ENCODE data around the gene NRXN3.

DNA sequence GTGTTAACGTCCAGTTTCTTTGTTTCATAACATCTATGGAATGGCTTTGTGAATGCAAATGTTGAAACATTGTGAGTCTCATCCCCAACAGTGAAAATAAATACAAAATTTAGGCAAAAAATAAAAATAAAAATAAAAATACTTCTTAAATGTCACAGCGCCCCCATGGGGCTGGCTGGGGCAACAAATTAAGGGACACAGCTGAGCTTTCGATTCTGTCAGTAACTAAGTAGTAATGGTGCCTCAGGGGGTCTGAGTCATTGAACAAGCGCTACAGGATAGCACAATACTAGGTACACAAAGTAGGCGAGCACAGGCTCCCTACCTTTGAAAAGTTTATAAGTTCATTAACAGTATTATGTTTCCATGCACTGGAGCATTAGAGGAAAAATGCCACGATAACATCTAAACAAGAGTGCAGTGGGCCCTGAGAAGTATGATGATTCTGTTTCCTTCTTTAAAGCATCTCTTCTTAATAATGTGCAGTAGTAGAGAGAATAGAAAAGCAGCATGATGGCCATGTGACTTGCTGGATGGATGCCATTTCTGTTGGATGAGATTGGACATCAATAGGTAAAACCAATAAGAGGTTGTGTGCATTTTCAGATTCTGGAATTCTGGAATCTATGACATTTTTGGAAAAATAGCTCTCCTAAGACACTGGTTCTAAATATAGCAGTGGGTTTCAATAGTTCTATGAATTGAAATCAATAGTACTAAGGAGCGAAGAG lies 1374.0 kb downstream of the NRXN3 start:
- no peak for TF ChIP-seq POLR2A (IDR thresholded peaks at IDR 0.05)
- TF ChIP-seq, protein P1, sequence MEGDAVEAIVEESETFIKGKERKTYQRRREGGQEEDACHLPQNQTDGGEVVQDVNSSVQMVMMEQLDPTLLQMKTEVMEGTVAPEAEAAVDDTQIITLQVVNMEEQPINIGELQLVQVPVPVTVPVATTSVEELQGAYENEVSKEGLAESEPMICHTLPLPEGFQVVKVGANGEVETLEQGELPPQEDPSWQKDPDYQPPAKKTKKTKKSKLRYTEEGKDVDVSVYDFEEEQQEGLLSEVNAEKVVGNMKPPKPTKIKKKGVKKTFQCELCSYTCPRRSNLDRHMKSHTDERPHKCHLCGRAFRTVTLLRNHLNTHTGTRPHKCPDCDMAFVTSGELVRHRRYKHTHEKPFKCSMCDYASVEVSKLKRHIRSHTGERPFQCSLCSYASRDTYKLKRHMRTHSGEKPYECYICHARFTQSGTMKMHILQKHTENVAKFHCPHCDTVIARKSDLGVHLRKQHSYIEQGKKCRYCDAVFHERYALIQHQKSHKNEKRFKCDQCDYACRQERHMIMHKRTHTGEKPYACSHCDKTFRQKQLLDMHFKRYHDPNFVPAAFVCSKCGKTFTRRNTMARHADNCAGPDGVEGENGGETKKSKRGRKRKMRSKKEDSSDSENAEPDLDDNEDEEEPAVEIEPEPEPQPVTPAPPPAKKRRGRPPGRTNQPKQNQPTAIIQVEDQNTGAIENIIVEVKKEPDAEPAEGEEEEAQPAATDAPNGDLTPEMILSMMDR (IDR thresholded peaks at IDR 0.05 in 4 of 5, conservative IDR thresholded peaks at IDR 0.05 in 1 of 5): peak in 1 of 5 experiments; percentile 28
